Fibroblast of skin of scalp (primary cell): ENCODE results near the gene PLOD1.
"Not testable (repeated sequence)": the region's sequence is repeated elsewhere in the genome, so short reads cannot be mapped to it uniquely, and the experiment has no call there.

ENCODE experiments used
- DNase-seq: peaks from one replicate; pipeline ENCODE4 v3.0.0-alpha.2; 2013

Gene PLOD1

DNA sequence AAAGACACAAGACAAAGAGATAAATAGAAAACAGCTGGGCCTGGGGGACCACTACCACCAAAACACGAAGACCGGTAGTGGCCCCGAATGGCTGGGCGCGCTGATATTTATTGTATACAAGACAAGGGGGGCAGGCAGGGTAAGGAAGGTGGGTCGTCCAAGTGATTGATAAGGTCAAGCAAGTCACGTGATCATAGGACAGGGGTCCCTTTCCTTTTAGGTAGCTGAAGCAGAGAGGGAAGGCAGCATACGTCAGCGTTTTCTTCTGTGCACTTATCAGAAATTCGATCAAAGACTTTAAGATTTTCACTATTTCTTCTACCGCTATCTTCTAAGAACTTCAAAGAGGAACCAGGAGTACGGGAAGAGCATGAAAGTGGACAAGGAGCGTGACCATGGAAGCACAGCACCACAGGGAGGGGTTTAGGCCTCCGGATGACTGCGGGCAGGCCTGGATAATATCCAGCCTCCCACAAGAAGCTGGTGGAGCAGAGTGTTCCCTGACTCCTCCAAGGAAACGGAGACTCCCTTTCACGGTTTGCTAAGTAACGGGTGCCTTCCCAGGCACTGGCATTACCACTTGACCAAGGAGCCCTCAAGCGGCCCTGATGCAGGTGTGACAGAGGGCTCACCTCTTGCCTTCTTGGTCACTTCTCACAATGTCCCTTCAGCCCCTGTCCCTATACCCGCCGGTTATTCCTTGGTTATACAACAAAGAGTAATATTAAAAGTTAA lies 21.9 kb upstream of the PLOD1 start:
- DNase-seq: not testable (repeated sequence)

- no peak for DNase-seq
Observed at GRCh38 chr1:11913291-11913690, 21.2 kb upstream of the PLOD1 start.

DNA sequence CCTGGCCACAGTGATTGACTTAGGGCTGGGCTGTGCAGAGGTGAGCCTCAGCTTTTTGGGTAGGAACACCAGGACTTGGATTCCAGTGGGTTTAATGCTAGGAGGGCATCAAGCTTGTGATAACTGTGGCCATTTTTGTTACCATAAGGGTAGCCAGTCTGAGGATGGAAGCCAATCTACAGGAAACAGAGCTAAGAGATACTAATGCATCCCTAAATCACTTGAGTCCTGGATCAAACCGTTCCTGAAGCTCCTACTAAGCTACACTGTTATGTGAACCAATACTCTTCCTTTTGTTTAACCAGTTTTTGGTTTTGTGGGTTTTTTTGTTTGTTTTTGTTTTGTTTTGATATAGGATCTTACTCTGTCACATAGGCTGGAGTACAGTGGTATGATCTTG lies 20.5 kb upstream of the PLOD1 start:
- DNase-seq: no peak

DNA sequence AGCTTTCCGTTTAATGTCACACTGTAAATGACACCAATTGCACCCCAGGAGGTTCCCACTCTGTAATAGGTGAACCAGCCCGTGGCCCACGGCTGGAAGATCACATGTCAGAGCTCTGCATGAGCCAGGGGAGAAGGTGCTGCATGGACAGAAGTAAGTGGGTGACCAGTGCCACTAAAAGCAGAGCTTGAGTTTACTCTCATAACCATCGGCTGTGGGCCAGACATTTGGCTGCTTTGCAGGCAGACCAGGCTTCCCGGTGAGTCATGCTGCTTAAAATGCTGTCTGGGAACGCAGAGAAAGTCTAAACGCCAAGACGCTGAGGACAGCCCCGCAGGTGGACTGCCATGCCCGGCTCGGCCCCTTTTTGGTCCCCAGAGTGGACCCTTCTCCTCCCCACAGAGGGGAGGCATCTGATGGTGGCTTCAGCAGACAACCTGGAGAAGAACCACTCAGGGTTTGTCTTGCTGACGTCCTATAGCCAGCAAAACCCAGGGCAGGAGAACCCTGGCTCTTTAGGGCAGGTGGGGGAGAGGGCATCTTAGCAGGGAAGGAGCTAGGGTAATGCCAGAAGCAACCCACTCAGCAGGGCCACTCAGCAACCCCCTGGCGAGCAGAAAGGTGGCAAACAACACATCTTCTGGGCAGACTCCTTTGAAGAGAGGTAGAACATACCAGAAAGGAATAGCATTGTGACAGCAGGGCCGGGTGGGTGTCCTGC lies 15.6 kb upstream of the PLOD1 start:
- peak; percentile 68 for DNase-seq

GRCh38 chr1:11919621-11920020 lies 14.9 kb upstream of the PLOD1 start:
- no peak for DNase-seq

- DNase-seq: no peak
Observed at GRCh38 chr1:11920239-11920903, 14.1 kb upstream of the PLOD1 start.

- DNase-seq: no peak
Observed at GRCh38 chr1:11921022-11921421, 13.5 kb upstream of the PLOD1 start.

GRCh38 chr1:11923069-11923826 lies 11.3 kb upstream of the PLOD1 start:
- no peak for DNase-seq

DNA sequence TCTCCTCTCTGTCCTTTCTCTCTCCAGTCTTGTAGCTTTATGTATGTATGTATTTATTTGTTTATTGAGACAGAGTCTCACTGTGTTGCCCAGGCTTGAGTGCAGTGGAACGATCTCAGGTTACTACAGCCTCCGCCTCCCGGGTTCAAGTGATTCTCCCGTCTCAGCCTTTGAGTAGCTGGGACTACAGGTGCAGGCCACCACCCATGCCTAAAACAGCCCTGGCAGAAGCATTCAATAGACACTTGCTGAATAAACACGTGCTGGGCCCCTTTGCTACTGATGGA lies 10.7 kb upstream of the PLOD1 start:
- DNase-seq: no peak

GRCh38 chr1:11924334-11925195 lies 10.0 kb upstream of the PLOD1 start:
- DNase-seq: no peak

- not testable (repeated sequence) for DNase-seq
Observed at GRCh38 chr1:11925196-11925937, 9.2 kb upstream of the PLOD1 start.

DNA sequence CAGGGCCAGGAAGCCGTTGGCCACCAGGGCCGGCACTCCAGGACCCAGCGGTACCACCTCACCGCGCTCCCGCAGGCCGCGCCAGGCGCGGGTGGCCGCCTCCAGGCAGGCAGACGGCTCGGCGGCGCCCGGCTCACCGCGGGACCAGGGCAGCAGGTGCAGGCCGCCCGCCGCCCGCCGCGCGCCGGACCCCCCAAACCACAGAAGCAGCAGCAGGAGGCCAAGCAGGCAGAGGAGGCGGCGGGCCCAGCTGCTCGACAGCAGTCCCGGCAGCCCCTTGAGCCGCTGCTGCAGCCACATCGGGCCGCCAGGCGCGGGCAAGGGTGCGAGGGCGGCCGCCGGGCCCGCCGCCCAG lies 8.6 kb upstream of the PLOD1 start:
- DNase-seq: no peak

DNA sequence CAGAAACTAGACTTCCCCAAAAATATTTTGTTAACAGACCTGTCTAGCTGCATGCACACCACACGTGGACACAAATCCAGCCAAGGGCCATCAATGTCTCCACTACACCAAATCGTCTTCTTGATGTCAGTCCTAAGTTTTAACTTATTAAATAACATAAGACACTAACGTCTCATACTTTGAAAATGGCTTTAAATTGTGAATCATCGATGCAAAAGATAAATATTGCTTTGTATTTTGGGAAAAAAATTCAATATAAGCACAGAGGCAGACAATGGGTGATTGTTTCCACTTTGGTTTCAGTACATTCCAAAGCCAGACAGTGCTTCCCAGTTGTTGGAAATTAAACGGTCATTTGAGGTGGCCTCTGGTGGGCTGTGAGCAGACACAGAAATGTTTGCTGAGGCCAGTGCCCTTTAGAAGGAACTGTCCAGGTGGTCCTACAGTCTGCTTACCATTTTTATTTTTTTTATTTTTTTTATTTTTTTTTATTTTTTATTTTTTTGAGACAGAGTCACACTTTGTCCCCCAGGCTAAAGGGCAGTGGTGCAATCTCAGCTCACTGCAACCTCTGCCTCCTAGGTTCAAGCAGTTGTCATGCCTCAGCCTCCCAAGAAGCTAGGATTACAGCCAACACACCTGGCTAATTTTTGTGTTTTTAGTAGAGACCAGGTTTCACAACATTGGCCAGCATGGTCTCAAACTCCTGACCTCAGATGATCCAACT lies 6.5 kb upstream of the PLOD1 start:
- DNase-seq: no peak

DNA sequence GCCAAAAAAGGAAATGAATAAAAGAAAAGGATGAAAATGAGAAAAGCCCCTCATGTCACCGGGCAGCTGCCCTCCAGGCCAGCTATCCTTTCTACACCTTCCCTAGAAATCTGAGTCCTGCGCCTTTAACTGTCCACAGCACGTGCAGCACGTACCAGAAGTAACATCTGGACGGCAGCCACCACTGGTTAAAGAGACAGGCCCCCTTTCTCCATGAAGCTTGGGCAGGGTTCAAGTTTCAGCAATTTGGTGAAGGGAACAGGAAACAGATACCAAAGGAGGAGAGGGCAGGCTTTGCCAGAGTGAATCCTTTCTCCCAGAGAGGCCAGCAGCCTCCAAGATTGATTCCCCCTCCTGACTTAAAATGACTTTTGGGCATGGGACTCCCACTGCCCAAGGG lies 4.7 kb upstream of the PLOD1 start:
- peak; percentile 92 for DNase-seq

GRCh38 chr1:11930571-11931445 lies 3.7 kb upstream of the PLOD1 start:
- peak; percentile 84 for DNase-seq

- DNase-seq: no peak
Observed at GRCh38 chr1:11931845-11932244, 2.7 kb upstream of the PLOD1 start.

DNA sequence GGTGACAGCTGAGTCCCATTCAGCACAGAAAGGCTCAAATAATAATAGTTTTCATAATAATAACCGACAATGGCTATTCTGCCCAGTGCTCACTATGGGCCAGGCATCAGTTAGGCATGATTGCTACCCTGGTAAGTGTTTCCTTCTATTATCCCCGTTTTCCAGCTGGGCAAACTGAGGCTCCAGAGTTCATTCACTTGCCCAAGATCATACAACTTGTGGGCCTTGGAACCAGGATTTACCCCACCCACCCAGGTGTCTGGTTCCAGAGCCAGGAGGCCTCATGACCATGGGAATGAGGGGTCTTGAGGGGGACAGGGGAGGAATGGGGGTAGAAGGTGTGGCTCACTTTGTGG lies 518 bp downstream of the PLOD1 start:
- no peak for DNase-seq

DNA sequence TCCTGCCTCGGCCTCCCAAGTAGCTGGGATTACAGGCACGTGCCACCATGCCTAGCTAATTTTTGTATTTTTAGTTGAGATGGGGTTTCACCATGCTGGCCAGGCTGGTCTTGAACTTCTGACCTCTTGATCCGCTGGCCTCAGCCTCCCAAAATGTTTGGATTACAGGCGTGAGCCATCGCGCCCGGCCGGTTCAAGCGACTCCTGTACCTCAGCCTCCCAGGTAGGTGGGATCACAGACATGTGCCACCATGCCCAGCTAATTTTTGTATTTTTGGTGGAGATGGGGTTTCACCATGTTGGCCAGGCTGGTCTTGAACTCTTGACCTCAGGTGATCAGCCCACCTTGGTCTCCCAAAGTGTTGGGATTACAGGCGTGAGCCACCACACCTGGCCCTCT lies 1.2 kb downstream of the PLOD1 start:
- DNase-seq: not testable (repeated sequence)

DNA sequence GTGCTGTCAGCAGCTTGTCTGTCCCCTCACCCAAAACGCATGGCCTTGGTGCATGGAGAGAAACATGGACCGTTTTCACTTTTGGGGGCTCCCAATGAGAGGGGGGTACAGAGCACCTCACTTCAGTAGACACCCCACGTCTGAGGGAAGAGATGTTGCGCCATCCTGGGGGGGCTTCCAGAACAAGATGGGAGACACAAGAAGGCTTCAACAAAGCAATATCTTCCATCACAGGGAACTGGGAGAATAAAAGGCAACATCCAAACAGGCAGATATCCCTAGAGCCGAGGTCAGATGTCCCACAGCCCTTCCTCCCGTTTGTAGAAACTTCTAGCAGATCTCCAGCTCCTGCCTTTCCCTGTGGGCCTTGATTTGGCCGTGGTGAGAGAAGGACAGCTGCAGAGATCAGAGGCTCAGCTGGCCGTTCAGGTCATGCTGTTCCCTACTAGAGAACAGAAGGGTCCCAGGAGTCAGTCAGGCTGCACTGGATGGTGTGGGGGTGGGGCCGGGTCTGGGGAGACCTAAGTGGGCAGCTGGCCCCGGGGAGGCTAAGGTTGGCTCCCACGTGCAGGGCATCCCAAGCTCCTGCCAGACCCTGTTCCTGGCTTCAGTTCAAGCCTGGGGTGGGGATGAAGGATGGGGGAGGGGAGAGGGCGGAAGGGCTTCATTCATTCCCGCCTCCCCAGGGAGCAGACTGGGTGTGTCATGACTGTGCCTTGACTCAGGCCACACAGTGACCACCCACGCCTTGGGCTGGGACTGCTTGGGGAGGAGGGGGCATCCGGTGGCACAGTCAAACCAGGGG lies 4.4 kb downstream of the PLOD1 start:
- peak; percentile 35 for DNase-seq
